ENCODE data around the gene MRPS18A. TPM values are rescaled to one million over a fixed set of nuclear protein-coding genes. Genes with fewer than 3 reads are reported as not detected.

The MRPS18A gene
- total and polyA plus RNA-seq, 2 of the 13 experiments (the other 11 are each of a cell fraction or from before 2014, with no cell fraction given), result 87.8 to 89.1 TPM

DNA sequence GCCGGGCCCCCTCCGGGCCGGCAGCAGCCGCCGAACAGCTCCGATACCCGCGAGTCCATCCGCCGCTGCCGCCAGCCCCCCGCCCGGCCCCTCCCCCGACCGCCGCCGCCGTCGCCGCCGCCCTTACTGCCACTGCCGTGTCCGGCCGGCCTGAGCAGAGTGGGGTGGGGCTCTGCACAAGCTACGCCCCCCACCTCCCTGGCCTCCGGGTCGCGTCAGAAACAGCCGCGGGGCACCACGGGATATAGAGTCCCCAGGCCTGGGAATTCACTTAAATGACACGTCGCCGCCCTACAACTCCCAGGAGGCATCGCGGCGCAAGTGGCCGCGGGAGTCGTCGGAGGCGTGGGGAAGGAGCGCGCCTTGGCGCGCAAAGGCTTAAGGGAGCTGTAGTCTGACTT is 58.5 kb downstream of the MRPS18A start, which contains the start of gene GTPBP2 (continued):
- TF ChIP-seq AFF4 (CRISPR knock-in tag; IDR thresholded peaks at IDR 0.05) (no peak), CBX2 (IDR thresholded peaks at IDR 0.05; ENCODE audit: low read depth, low read length) (no peak), CBX2 (CRISPR knock-in tag; IDR thresholded peaks at IDR 0.05; ENCODE audit: low read depth) (no peak), ZNF549 (CRISPR knock-in tag; IDR thresholded peaks at IDR 0.05) (no peak), PHF21A (CRISPR knock-in tag; IDR thresholded peaks at IDR 0.05) (no peak), SPEN (CRISPR knock-in tag; IDR thresholded peaks at IDR 0.05; ENCODE audit: low read depth) (peak; percentile 72; the same call in 1 of the 2 replicates), FOXK2 (IDR thresholded peaks at IDR 0.05) (peak; percentile 72; the same call in 1 of the 2 replicates), ZMAT3 (CRISPR knock-in tag; conservative IDR thresholded peaks at IDR 0.05) (no peak), ZNF124 (CRISPR knock-in tag; IDR thresholded peaks at IDR 0.05) (no peak), ZBTB21 (CRISPR knock-in tag; IDR thresholded peaks at IDR 0.05) (no peak), ZNF33A (CRISPR knock-in tag; IDR thresholded peaks at IDR 0.05; ENCODE audit: borderline replicate concordance) (no peak), ZFYVE20 (CRISPR knock-in tag; IDR thresholded peaks at IDR 0.05; ENCODE audit: borderline replicate concordance, low read depth) (no peak), ETV5 (CRISPR knock-in tag; IDR thresholded peaks at IDR 0.05; ENCODE audit: borderline replicate concordance) (peak; percentile 41; the same call in 1 of the 2 replicates), ZNF878 (CRISPR knock-in tag; IDR thresholded peaks at IDR 0.05) (no peak), ZBTB7B (CRISPR knock-in tag; IDR thresholded peaks at IDR 0.05) (no peak; the same call in 1 of the 2 replicates), KLF6 (CRISPR knock-in tag; IDR thresholded peaks at IDR 0.05) (no peak), ESRRA (CRISPR knock-in tag; IDR thresholded peaks at IDR 0.05; ENCODE audit: low read depth) (no peak), ZNF180 (CRISPR knock-in tag; IDR thresholded peaks at IDR 0.05; ENCODE audit: borderline replicate concordance, low read depth) (no peak), EHMT2 (IDR thresholded peaks at IDR 0.05; ENCODE audit: borderline replicate concordance, low read depth, low read length) (no peak; the same call in 1 of the 2 replicates), ZBTB20 (CRISPR knock-in tag; IDR thresholded peaks at IDR 0.05; ENCODE audit: borderline replicate concordance, low read depth) (no peak), ADNP (CRISPR knock-in tag; IDR thresholded peaks at IDR 0.05) (no peak), CBX1 (IDR thresholded peaks at IDR 0.05; ENCODE audit: low read depth) (no peak), ZNF430 (CRISPR knock-in tag; IDR thresholded peaks at IDR 0.05) (no peak), ZNF567 (CRISPR knock-in tag; IDR thresholded peaks at IDR 0.05; ENCODE audit: borderline replicate concordance) (no peak), BCLAF1 (IDR thresholded peaks at IDR 0.05) (no peak), TFE3 (CRISPR knock-in tag; IDR thresholded peaks at IDR 0.05) (no peak)

All from HepG2 (cell line).